ENCODE data around the gene FTH1.

- TF ChIP-seq CEBPB (IDR thresholded peaks at IDR 0.05; ENCODE audit: low read depth): no peak
- TF ChIP-seq ZFX (IDR thresholded peaks at IDR 0.05): no peak
- no peak for TF ChIP-seq CTCF (IDR thresholded peaks at IDR 0.05 in 2 of 3, conservative IDR thresholded peaks at IDR 0.05 in 1 of 3; ENCODE audit: borderline replicate concordance in 1 of 3, insufficient read depth in 1 of 3, low read depth in 2 of 3, low read length in 2 of 3)
- TF ChIP-seq POLR2A (IDR thresholded peaks at IDR 0.05; ENCODE audit: borderline replicate concordance, extremely low read depth, insufficient read depth, insufficient read length): peak; percentile 27
- TF ChIP-seq JUND (IDR thresholded peaks at IDR 0.05): no peak
- TF ChIP-seq SRF (IDR thresholded peaks at IDR 0.05; ENCODE audit: low read depth): no peak
- peak; percentile 38 for TF ChIP-seq POLR2AphosphoS5 (IDR thresholded peaks at IDR 0.05; ENCODE audit: low read depth, low read length)
Observed at GRCh38 chr11:61963282-61964057, 4.0 kb downstream of the FTH1 start.
